Keratinocyte (primary cell): ENCODE data around the gene PDE9A. TPM values are rescaled to one million over a fixed set of nuclear protein-coding genes. Genes with fewer than 3 reads are reported as not detected.

Experiments
- DNase-seq: peaks from one replicate; pipeline ENCODE4 v3.0.0-alpha.2; 2011; ENCODE audit warnings: low read depth, missing footprints, low spot score
- FAIRE-seq: peaks from 2 replicates; lab custom pipeline; 2011; peaks lifted over from hg19 to GRCh38; lab: Jason Lieb, UNC
- H2AFZ ChIP-seq: 2 replicates; pipeline ENCODE4 v1.6.0; 2012; ENCODE audit warnings: low read length, control low read depth, inconsistent platforms; ENCODE audit not compliant: control insufficient read depth
- H3K27ac ChIP-seq: 2 replicates; pipeline ENCODE4 v1.5.1; 2011; ENCODE audit warnings: low read length; ENCODE audit not compliant: control insufficient read depth, insufficient read depth
- H3K27me3 ChIP-seq: 3 replicates; pipeline ENCODE4 v1.6.0; 2011; ENCODE audit warnings: low read length; ENCODE audit not compliant: control insufficient read depth, insufficient read depth; ENCODE audit errors: extremely low read depth
- H3K36me3 ChIP-seq, 2 experiments: 2 replicates in 1 of 2; 3 replicates in 1 of 2; pipeline ENCODE4 v1.5.1; 2011; ENCODE audit warnings: low read length in 2 of 2, mild to moderate bottlenecking in 1 of 2; ENCODE audit not compliant: control insufficient read depth in 2 of 2, insufficient read depth in 2 of 2; ENCODE audit errors: extremely low read depth in 1 of 2
- H3K4me1 ChIP-seq: 3 replicates; pipeline ENCODE4 v1.5.1; 2011; ENCODE audit warnings: low read length; ENCODE audit not compliant: control insufficient read depth, insufficient read depth; ENCODE audit errors: extremely low read depth
- H3K4me2 ChIP-seq: 3 replicates; pipeline ENCODE4 v1.6.0; 2011; ENCODE audit warnings: low read depth, low read length; ENCODE audit not compliant: control insufficient read depth, insufficient read depth; ENCODE audit errors: extremely low read depth
- H3K4me3 ChIP-seq, 3 experiments: fragments of 200-600 bp in 1 of 3; sonication (generic) in 1 of 3; 2 replicates in 2 of 3; 3 replicates in 1 of 3; pipeline ENCODE4 v1.5.1; 2011 to 2016; ENCODE audit warnings: low read length in 3 of 3, mild to moderate bottlenecking in 3 of 3, control low read depth in 2 of 3, inconsistent platforms in 1 of 3, low read depth in 1 of 3, mixed read lengths in 1 of 3, mixed run types in 1 of 3, moderate library complexity in 1 of 3; ENCODE audit not compliant: control insufficient read depth in 2 of 3, insufficient read depth in 2 of 3; ENCODE audit errors: extremely low read depth in 1 of 3
- H3K79me2 ChIP-seq: 2 replicates; pipeline ENCODE4 v1.6.0; 2012; ENCODE audit warnings: low read length; ENCODE audit not compliant: control insufficient read depth, insufficient read depth
- H3K9ac ChIP-seq: 3 replicates; pipeline ENCODE4 v1.6.0; 2011; ENCODE audit warnings: low read length; ENCODE audit not compliant: control insufficient read depth, insufficient read depth; ENCODE audit errors: extremely low read depth
- H3K9me1 ChIP-seq: 3 replicates; pipeline ENCODE4 v1.6.0; 2011; ENCODE audit warnings: low read length; ENCODE audit not compliant: control insufficient read depth, insufficient read depth; ENCODE audit errors: extremely low read depth
- H3K9me3 ChIP-seq: 2 replicates; pipeline ENCODE4 v1.5.1; 2012; ENCODE audit warnings: low read depth, low read length; ENCODE audit not compliant: control insufficient read depth
- H4K20me1 ChIP-seq: 3 replicates; pipeline ENCODE4 v1.6.0; 2011; ENCODE audit warnings: low read length; ENCODE audit not compliant: control insufficient read depth, insufficient read depth; ENCODE audit errors: extremely low read depth
- EZH2 ChIP-seq: IDR thresholded peaks from one replicate; pipeline ENCODE4 v1.6.1; 2012; ENCODE audit warnings: inconsistent platforms, mild to moderate bottlenecking, low read length, moderate library complexity
- dilution Hi-C: fragments of 300-500 bp; cut with MboI; formaldehyde crosslinking; loops from one replicate; pipeline ENCODE4 v1.7.0; 2020; ENCODE audit warnings: low sequenced_read_pairs; ENCODE audit not compliant: extremely low pct_ligation_motif_present
- polyA plus RNA-seq, 5 experiments: library from polyadenylated mRNA; depleted of rRNA in 3 of 5; stranded (reverse) in 3 of 5; stranded (forward) in 1 of 5; unstranded in 1 of 5; fragments of >200 nt; gene quantifications; 1 replicate in 1 of 5; 2 replicates in 3 of 5; 3 replicates in 1 of 5; pipeline versions ENCODE4 v1.2.1 to v1.2.3, GENCODE V29; 2011 to 2012; ENCODE audit warnings: missing spikeins in 2 of 5, low read depth in 1 of 5, low replicate concordance in 1 of 5
- TF ChIP-seq, protein P1 (sequence below), 3 experiments: IDR thresholded peaks in 1 of 3; conservative IDR thresholded peaks in 1 of 3; optimal IDR thresholded peaks in 1 of 3; 2 replicates in 2 of 3; 3 replicates in 1 of 3; pipeline versions ENCODE3 to v1.5.1; 2011; ENCODE audit warnings: low read length in 3 of 3, mild to moderate bottlenecking in 3 of 3, moderate library complexity in 2 of 3, control low read depth in 1 of 3, inconsistent platforms in 1 of 3; ENCODE audit not compliant: insufficient read depth in 2 of 3; ENCODE audit errors: extremely low read depth in 1 of 3

Gene PDE9A
- polyA plus RNA-seq, 1 donor (not counting 4 experiments of a cell fraction or from before 2014, with no cell fraction given): 0.13 TPM

DNA sequence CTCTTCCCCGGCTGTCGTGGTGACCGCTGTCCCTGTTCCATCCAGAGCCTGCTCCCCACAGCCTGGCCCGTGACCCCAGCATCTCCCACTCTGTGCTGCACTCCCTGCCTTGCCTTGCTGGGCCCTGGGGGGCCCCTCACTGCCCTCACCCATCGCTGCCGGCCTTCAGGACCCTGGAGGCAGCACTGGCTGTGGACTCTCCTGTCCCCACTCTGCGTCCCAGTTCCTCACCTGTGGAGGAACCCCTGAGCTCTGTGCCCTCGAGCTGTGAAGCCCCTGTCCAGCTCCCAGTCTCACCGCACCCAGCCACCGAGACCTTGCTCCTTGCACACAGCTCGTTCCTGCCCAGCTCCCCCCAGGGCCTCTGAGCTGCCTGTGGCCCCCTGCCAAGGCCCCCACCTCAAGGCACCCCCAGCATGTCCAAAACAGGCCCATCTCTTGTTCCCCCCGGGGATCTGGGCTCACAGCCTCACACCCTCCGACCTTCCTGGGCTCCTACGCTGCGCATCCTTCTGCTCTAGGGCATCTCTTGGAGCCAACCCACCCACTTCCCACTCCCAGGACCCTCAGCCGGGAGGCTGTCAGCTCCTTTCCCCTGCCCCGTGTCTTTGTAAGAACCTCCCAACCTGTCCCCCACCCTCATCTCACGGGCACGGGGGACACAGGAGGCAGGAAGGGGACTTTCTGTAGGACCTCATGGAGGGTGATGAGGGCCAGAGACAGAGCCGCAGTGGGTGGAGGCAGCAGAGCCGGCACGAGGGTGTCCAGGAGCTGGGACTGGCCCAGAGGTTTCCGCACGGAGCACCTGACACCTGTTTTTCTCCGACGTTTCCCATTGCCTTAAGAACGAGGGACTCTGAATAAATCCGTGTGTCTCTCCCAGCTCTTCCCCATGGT lies 116.6 kb downstream of the PDE9A start:
- Histone ChIP-seq H3K4me1 (no peaks in the 10 kb centered on the region), H3K4me2 (no peak overlapping the region), H3K9ac (no peak overlapping the region), H3K27ac (no peak overlapping the region), H3K27me3 (no peaks in the 10 kb centered on the region), H3K79me2 (no peaks in the 10 kb centered on the region), H3K9me3 (no peaks in the 10 kb centered on the region), H3K36me3 (no peaks in the 10 kb centered on the region), H3K4me3 (no peak overlapping the region), H3K9me1 (no peaks in the 10 kb centered on the region), H2AFZ (no peak overlapping the region), H4K20me1 (no peaks in the 10 kb centered on the region)
- no peak for TF ChIP-seq EZH2
- TF ChIP-seq, protein P1, sequence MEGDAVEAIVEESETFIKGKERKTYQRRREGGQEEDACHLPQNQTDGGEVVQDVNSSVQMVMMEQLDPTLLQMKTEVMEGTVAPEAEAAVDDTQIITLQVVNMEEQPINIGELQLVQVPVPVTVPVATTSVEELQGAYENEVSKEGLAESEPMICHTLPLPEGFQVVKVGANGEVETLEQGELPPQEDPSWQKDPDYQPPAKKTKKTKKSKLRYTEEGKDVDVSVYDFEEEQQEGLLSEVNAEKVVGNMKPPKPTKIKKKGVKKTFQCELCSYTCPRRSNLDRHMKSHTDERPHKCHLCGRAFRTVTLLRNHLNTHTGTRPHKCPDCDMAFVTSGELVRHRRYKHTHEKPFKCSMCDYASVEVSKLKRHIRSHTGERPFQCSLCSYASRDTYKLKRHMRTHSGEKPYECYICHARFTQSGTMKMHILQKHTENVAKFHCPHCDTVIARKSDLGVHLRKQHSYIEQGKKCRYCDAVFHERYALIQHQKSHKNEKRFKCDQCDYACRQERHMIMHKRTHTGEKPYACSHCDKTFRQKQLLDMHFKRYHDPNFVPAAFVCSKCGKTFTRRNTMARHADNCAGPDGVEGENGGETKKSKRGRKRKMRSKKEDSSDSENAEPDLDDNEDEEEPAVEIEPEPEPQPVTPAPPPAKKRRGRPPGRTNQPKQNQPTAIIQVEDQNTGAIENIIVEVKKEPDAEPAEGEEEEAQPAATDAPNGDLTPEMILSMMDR (optimal IDR thresholded peaks at IDR 0.05 in 1 of 3, IDR thresholded peaks at IDR 0.05 in 1 of 3, conservative IDR thresholded peaks at IDR 0.05 in 1 of 3; ENCODE audit: extremely low read depth in 1 of 3, insufficient read depth in 2 of 3, low read length in 3 of 3): no peak
- dilution Hi-C loops: no loop called here
- FAIRE-seq (no peak), DNase-seq (no peak)

DNA sequence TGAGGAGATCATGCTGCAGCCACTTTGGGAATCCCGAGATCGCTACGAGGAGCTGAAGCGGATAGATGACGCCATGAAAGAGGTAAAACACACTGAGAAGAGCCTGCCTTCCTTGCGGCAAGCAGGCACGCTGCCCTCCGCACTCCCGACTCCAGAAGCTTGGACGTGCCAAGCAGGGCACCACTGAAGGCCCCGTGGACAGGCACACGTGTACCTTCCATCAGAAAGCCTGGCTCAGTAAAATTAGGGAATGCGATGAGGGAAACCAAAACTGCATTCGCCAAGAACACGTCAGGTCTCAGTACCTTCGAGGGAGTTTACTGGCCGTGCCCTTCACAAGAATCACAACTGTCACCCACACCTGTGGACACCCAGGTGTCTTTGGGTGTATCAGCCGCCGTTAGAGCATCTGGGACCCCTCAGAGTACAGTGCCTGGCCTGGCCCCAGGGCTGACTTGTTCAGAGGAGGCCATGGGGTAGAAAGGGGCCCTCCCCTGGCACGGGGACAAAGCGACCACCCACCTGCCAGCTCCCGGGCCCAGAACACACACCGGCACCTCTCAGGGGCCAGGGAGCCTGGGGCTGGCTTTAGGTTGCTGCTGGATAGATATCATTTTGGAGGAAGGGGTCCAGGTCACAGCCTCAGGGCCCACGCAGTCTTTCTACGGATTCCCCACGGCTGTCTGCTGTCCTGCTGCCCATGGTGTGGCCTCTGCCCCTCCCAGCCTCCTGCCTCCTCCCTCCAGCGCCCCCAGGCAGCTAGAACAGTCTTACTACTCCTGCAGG lies 117.5 kb downstream of the PDE9A start:
- Histone ChIP-seq H3K9ac (no peak overlapping the region), H3K4me3 (no peak overlapping the region), H3K9me1 (no peaks in the 10 kb centered on the region), H2AFZ (no peak overlapping the region), H3K4me2 (no peak overlapping the region), H3K79me2 (no peaks in the 10 kb centered on the region), H3K36me3 (no peaks in the 10 kb centered on the region), H3K27ac (no peak overlapping the region), H3K4me1 (no peaks in the 10 kb centered on the region), H4K20me1 (no peaks in the 10 kb centered on the region), H3K9me3 (no peaks in the 10 kb centered on the region), H3K27me3 (no peaks in the 10 kb centered on the region)
- DNase-seq (no peak), FAIRE-seq (no peak)
- dilution Hi-C loops: no loop called here
- TF ChIP-seq, protein P1 (optimal IDR thresholded peaks at IDR 0.05 in 1 of 3, IDR thresholded peaks at IDR 0.05 in 1 of 3, conservative IDR thresholded peaks at IDR 0.05 in 1 of 3; ENCODE audit: extremely low read depth in 1 of 3, insufficient read depth in 2 of 3, low read length in 3 of 3): no peak
- no peak for TF ChIP-seq EZH2
